GM10266 (cell line): ENCODE results near the gene ARFGAP2.

Experiments
- DNase-seq: peaks from one replicate; pipeline ENCODE4 v3.0.0; 2012; ENCODE audit errors: extremely low spot score
- CTCF ChIP-seq: IDR thresholded peaks from 2 replicates; pipeline ENCODE4 v1.5.1; 2012; ENCODE audit warnings: mild to moderate bottlenecking, low read depth; ENCODE audit not compliant: control insufficient read depth, insufficient read depth; ENCODE audit errors: missing control alignments

The ARFGAP2 gene

GRCh38 chr11:47176328-47177228 lies at the start of gene ARFGAP2:
TSS of gene ARFGAP2 (minus strand) at chr11:47176879. CDS start at chr11:47176853, 26 bp downstream.
- TF ChIP-seq CTCF = no peak
- DNase-seq = peak; percentile 100

DNA sequence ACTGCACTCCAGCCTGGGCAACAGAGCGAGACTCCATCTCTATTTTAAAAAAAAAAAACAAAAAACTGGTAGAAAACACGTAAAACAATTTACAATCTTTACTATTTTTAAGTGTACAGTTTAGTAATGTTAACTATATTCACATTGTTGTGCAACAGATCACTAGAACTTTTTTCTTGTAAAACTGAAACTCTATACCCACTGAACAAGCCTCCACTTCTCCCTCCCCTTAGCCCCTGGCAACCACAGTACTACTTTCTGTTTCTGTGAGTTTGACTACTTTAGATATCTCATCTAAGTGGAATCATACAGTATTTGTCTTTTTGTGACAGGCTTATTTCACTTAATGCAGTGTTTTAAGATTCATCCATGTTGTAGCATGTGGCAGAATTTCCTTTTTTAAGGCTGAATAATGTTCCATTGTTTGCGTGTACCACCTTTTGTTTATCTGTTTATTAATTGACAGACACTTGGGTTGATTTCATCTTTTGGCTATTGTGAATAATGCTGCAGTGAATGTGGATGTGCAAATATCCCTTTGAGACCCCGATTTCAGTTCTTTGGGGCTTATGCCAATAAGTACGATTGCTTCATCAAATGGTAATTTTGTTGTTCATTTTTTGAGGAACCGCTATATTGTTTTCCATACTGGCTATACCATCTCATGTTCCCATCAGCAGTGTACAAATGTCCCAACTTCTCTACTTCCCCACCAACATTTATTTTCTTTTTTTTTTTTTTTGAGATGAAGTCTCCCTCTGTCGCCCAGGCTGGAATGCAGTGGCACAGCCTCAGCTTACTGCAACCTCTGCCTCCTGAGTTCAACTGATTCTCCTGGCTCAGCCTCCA lies 49.1 kb upstream of the ARFGAP2 start:
- DNase-seq = no peak
- TF ChIP-seq CTCF = no peak

DNA sequence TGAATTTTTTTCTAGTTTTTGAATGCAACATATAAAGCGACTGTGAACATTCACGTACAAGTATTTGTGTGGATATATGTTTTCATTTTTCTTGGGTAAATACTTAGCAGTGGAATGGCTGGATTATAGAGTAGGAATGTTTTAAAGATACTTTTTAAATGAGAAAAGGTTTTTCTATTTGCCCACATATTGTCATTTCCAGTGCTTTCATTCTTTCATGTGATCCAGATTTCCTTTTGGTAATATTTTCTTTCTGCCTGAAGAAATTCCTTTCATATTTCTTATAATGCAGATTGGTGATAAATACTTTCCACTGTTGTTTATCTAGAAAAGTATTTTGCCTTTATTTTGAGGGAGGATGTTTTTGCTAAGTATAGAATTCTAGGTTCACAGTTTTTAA lies 46.0 kb upstream of the ARFGAP2 start:
- no peak for DNase-seq
- no peak for TF ChIP-seq CTCF

DNA sequence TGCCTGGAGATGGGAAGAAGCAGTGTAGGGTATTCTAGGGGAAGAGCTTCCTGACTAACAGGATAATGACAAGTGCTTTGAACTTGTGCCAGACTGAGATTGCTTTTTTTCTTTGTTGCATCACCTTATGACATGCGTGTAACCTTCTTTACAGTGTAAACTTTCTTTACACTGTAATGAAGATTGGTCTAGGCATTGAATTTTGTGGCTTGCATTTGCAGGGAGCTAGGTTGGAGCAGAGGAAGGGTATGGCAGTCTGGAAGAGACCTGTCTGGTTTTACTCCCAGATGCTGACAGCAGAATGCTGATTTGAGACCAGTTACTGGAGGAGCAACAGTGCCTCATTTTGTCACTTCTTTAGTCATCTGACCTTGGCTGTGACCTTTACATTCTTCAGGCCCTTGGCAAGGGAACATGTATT lies 43.7 kb upstream of the ARFGAP2 start:
- no peak for TF ChIP-seq CTCF
- DNase-seq = no peak

DNA sequence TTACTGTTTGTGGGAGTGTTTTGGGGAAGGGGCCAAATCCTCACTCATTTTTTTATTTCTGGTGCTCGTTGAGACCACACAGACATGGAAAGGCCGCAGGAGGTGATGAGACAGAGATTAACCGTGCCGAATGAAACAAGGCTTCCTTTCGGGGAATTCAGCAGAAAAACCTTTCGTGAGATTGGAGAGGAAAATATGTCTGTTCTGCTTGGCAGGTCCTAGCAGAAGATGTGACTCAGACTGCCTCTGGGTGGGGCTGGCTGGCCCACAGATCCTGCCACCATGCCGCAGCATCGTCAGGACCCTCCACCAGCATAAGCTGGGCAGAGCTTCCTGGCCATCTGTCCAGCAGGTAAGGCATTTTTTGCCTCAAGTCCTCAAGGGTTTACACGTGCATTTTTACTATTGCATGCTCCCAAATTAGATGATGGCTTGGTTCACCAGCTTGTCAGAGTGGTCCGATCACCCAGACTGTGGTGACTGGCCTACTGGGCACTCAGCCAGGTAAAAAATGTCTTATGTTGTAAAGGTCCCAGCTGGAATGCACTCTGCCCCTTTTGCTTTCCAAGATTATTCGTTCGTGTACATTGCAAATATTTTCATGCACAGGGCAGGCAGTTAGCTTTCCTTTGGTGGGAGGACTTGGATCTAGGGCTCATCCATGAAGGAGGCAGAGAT lies 39.6 kb upstream of the ARFGAP2 start:
- peak; percentile 43 for DNase-seq
- peak; percentile 46 for TF ChIP-seq CTCF

- TF ChIP-seq CTCF = no peak
- peak; percentile 32 for DNase-seq
These were observed 38.8 kb upstream of the ARFGAP2 start for GRCh38 chr11:47215366-47215910.
